Measurements from ENCODE around the gene DBN1.

The DBN1 gene

GRCh38 chr5:177483994-177484901 is 10.8 kb upstream of the DBN1 start:
- no peak for DNase-seq (ENCODE audit: low read depth)
- no peak overlapping the region for H3K4me3 ChIP-seq (ENCODE audit: low read depth, low read length)
- no peak for TF ChIP-seq CTCF (IDR thresholded peaks at IDR 0.05; ENCODE audit: control insufficient read depth, extremely low read depth, insufficient read depth)

GRCh38 chr5:177483042-177483441 is 9.6 kb upstream of the DBN1 start:
- no peak overlapping the region for H3K4me3 ChIP-seq (ENCODE audit: low read depth, low read length)
- no peak for TF ChIP-seq CTCF (IDR thresholded peaks at IDR 0.05; ENCODE audit: control insufficient read depth, extremely low read depth, insufficient read depth)

GRCh38 chr5:177482359-177482795 is 8.9 kb upstream of the DBN1 start:
- no peak overlapping the region for H3K4me3 ChIP-seq (ENCODE audit: low read depth, low read length)
- no peak for TF ChIP-seq CTCF (IDR thresholded peaks at IDR 0.05; ENCODE audit: control insufficient read depth, extremely low read depth, insufficient read depth)
- DNase-seq (ENCODE audit: low read depth) = no peak

More at GRCh38 chr5:177483042-177483441, 9.6 kb upstream of the DBN1 start:
- DNase-seq (ENCODE audit: low read depth) = no peak

- H3K4me3 ChIP-seq (ENCODE audit: low read depth, low read length) = no peak overlapping the region
- no peak for TF ChIP-seq CTCF (IDR thresholded peaks at IDR 0.05; ENCODE audit: control insufficient read depth, extremely low read depth, insufficient read depth)
- DNase-seq (ENCODE audit: low read depth) = no peak
Measured at GRCh38 chr5:177479774-177480173, 6.3 kb upstream of the DBN1 start.

GRCh38 chr5:177478711-177479646 is 5.5 kb upstream of the DBN1 start:
- H3K4me3 ChIP-seq (ENCODE audit: low read depth, low read length) = no peak overlapping the region
- no peak for TF ChIP-seq CTCF (IDR thresholded peaks at IDR 0.05; ENCODE audit: control insufficient read depth, extremely low read depth, insufficient read depth)
- peak; percentile 71 for DNase-seq (ENCODE audit: low read depth)

- no peak for TF ChIP-seq CTCF (IDR thresholded peaks at IDR 0.05; ENCODE audit: control insufficient read depth, extremely low read depth, insufficient read depth)
- no peak for DNase-seq (ENCODE audit: low read depth)
- H3K4me3 ChIP-seq (ENCODE audit: low read depth, low read length) = no peak overlapping the region
Measured at GRCh38 chr5:177477701-177478477, 4.5 kb upstream of the DBN1 start.
